NCI-H1436 treated with DMSO at 0.1 percent for 48 hours (cell line): ENCODE results near the gene MFNG.
"Not testable (repeated sequence)": the region's sequence is repeated elsewhere in the genome, so short reads cannot be mapped to it uniquely, and the experiment has no call there.

ENCODE experiments used
- DNase-seq: peaks from one replicate; lab custom pipeline; 2025; lab: John Stamatoyannopoulos, UW

Gene MFNG, protein sequence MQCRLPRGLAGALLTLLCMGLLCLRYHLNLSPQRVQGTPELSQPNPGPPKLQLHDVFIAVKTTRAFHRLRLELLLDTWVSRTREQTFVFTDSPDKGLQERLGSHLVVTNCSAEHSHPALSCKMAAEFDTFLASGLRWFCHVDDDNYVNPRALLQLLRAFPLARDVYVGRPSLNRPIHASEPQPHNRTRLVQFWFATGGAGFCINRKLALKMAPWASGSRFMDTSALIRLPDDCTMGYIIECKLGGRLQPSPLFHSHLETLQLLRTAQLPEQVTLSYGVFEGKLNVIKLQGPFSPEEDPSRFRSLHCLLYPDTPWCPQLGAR

DNA sequence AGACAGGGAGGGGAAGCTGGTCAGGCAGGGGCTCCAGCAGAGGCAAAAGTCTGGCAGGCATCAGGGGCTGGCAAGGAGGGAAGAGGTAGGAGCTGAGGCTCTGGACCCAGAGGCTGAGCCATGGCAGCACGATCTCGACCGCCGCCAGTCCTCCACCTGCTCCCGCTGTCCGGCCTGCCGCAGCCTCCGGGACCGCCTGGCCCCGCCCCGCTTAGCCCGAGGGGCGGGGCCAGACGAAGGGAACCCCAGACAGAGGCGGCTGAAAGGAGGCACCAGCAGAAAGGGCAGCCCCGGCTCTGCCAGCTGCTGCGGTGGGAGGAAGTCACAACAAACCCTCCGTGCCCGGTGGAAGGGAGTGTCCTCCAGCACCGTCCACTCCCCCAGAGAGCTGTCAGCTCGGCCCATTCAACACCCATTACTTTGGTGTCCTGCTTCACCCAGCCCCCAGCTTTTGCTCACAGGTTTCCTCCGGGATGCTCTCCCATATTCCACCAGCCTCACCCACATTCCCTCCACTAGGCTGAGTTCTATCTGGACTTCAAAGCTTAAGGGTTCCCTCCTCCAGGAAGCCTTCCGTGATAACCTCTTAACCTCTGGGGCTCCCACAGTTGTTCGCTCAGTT is at the start of gene MFNG:
Gene MFNG (minus strand): TSS at position 161 of the 622 bp plus-strand sequence. CDS start 207 bp downstream, outside the sequence.
- DNase-seq: no peak

DNA sequence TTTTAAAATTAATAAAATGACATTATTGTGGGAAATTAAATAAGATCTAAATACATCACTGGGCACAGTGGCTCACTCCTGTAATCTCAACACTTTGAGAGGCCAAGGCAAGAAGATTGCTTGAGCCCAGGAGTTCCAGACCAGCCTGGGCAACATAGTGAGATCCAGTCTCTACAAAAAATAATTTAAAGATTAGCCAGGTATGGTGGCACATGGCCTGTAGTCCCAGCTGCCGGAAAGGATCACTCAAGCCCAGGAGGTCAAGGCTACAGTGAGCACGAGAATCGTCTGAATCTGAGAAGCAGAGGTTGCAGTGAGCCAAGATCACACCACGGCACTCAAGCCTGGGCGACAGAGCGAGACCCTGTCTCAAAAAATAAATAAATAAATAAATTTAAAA is 49.0 kb upstream of the MFNG start:
- no peak for DNase-seq

DNA sequence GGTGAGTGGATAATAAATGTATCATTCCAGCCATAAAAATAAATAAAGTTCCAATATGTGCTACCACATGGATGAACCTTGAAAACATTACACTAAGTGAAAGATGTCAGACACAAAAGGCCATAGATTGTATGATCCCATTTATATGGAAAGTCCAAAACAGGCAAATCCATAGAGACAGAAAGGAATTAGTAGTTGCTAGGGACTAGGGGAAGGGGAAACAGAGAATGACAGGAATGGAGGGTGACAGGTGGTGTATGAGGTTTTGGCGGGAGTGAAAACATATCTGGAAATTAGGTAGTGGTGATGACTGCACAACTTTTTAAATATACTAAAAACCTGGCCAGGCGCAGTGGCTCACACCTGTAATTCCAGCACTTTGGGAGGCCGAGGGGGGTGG is 48.3 kb upstream of the MFNG start:
- DNase-seq: no peak

DNA sequence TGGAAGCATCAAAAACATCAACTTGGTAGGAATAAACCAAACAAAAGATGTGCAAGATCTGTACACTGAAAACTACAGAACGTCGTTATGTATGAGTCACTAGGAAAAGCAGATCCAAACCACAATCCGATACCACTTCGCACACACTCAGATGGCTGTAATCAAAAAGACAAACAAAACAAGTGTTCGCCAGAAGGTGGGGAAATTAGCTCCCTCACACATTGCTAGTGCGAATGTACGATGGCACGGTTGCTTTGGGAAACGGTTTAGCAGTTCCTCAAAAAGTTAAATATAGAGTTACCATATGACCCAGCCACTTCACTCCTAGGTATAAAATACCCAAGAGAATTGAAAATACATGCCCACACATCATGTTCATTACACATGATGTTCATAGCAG is 47.8 kb upstream of the MFNG start:
- no peak for DNase-seq

DNA sequence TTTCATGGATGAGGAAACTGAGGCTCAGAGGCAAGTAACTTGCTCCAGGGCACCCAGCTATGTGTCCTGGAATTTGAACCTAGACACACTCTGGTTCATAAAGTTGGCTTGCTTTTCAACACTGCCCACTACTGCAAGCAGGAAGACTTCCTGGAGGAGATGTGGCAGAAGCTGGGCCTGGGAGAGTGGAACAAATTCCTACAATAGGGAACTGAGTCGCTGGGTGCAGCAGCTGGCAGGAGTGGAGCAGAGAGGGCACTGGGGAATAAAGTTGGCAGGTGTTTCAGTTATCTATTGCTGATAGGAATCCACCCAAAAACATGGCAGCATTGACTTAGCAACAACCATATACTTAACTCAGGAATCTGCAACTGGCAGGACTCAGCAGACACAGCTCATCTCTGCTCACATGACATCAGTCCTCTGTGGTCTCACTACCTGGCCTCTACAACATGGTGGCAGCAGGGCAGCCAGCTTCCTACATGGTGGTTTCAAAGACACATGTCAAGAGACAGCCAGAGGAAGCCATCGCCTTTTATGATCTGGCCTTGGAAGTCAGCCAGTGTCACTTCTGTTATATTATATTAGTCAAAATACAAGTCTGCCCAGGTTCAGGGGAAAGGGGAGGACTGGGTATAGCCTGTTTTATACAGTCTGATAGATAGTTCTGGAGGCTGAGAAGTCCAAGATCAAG is 43.6 kb upstream of the MFNG start:
- no peak for DNase-seq

DNA sequence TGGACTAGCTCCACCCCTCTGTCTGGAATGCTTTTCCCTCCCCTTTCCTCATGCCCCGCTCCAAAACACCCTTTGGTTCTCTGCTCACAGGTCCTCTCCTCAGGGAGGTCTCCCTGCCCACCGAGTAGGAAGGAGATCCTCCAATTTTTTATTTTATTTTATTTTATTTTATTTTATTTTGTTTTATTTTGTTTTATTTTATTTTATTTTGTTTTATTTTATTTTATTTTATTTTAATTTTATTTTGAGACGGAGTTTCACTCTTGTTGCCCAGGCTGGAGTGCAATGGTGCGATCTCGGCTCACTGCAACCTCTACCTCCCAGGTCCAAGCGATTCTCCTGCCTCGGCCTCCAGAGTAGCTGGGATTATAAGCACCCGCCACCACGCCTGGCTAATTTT is 41.8 kb upstream of the MFNG start:
- not testable (repeated sequence) for DNase-seq

DNA sequence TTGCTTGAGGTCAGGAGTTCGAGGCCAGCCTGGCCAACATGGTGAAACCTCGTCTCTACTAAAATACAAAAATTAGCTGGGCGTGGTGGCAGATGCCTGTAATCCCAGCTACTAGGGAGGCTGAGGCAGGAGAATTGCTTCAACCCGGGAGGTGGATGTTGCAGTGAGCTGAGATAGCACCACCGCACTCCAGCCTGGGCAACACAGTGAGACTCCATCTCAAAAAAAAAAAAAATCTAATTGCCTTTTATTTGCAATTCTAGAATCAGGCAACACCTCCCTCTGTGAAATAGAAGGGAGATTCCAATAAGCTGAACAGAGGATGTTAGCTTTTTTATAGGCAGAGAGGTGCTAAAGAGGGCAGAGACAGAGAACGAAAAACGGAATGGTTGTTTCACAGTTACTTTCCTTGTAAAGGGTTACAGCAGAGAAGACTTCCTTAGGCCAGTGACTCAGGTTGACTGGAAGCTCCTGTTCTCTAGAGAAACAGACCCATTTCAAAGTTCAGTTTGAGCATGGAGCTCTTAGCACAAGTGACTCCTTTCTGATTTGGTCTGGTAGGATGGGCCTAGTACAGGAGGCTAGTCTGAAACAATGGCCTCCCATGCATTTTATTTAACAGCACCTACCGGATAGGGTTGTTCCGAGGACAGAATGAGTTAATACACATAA is 41.0 kb upstream of the MFNG start:
- DNase-seq: not testable (repeated sequence)

DNA sequence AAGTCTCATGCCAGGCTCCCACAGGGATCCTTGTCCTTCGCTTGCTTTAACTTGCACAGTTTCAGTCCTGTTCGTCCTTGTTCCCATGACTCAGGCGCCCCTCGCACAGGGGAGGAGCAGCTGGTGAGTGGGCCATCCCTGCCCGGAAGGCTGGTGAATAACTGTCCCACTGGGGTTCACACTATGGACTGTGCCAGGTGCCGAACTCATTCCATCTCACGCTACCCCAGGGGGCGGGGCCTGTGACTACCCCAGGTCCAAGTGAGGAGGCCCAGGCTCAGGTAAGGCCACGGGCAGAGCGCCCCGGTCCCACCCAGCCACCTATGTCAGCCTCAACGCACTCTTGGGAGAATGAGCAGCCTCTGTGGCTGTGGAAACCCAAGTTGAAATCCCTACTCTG is 40.2 kb upstream of the MFNG start:
- no peak for DNase-seq

DNA sequence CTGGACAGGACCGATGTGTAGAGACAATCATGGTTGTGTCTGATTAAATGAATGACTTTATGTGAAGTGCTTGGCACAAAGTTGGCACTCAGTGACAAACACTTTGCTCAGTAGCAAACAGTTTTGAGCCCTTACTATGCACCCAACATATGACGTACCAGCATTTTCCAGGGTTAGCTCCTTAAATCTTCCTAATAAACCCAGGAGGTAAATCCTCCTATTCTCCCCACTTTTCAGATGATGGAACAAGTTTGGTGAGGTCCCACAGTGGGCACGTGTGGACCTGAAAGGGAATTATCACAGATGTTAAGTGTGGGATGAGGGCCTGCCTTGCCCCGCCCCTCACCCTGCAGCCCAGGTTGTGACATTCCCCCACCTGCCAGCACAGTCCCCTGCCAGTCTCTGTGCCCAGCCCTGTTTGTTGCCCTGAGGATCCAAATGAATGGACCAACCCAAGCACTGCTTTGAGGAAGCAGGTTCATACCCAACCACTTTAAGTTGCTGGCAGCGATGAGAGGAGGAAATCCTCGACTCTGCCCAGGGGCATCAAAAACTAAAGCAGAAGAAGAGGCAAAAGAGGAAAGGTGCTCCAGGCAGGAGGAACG is 39.7 kb upstream of the MFNG start:
- DNase-seq: no peak

DNA sequence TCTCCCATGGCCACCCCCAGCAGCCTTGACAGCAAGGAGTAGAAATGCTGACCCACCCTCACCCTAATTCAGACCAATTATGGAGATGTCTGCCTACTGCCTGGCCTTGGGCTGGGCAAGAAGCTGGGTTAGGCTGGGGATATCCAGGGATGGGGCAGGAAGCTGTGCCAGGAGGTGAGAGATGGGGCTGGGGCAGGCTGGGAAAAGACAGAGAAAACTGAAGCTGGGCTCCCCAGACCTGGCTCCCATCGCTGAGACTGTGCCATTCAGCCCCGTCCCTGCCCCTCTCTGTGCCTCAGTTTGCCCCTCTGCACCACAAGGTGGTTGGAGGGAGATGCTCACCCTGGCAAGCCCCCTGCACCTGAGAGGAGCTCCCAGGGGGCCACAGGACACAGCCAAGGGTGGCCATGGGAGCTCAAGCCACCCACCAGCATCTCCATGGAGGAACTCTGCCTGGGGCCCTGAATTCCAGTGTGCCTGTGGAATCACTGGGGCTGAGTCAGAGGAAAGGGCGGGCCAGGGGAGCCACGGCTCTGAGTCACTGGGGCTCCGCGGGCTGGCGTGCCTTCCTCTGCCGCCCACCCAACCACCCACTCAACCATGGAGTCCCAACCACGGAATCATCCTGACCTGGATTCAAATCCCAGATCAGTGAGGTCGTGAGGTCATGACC is 39.0 kb upstream of the MFNG start:
- no peak for DNase-seq

DNA sequence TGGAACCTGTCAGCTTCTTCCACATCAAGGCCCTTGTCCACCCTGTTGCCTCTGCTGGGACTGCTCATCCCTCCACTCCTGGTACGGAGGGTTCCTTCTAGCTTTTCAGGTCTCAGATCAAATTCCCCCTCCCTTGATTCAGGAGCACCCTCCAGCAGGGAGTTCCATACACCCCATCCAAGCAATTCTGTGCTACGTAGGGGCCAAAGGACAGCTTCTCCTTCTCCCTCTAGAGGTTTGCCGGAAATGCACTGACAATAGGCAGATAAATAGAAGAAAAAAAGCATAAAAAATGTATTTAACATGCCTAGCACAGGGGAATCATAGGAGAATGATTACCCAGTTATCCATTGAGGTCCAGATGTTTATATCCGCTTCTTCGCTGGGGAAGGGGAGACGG is 36.3 kb upstream of the MFNG start:
- DNase-seq: no peak

DNA sequence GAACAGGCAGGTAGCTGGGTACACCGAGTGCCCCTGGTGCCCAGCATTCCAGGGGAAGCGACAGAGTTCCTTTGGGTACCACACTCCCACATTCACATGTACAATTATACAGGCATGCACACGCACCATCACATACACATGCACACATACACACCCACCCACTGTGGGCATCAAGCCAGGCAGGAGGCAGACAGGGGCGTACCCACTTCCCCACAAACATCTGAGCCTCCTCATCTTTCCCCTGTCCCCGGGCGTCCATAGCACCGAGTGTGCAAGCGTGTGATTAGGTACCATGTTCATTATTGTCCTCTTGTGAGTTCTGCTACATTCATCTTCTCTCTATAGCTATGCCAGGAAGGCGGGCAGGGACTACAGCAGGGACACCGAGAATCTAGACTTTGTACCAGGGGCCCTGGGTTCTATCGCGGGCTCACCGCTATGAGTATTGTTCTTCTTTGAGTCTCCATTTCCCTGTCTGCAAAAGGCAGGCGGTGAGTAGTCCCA is 35.1 kb upstream of the MFNG start:
- DNase-seq: no peak

DNA sequence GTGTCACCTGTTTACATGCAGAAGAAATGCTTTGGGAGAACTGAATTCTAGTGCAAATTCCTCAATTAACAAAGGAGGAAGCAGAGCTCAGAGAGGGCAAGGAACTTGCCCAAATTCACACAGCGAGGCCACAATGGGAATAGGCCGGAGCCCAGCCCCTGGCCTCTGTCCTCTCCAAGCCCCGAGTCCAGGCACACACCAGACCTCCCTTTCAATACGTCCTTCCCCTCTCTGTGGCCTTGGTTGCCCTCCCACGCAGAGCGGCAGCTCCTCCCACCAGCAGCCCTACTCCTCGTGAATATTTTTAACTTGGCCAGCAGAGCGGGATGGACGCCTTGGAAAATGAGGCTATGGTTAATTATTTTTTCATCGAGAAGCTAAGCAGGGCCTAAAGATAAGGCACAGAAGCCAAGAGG is 34.6 kb upstream of the MFNG start:
- DNase-seq: no peak

DNA sequence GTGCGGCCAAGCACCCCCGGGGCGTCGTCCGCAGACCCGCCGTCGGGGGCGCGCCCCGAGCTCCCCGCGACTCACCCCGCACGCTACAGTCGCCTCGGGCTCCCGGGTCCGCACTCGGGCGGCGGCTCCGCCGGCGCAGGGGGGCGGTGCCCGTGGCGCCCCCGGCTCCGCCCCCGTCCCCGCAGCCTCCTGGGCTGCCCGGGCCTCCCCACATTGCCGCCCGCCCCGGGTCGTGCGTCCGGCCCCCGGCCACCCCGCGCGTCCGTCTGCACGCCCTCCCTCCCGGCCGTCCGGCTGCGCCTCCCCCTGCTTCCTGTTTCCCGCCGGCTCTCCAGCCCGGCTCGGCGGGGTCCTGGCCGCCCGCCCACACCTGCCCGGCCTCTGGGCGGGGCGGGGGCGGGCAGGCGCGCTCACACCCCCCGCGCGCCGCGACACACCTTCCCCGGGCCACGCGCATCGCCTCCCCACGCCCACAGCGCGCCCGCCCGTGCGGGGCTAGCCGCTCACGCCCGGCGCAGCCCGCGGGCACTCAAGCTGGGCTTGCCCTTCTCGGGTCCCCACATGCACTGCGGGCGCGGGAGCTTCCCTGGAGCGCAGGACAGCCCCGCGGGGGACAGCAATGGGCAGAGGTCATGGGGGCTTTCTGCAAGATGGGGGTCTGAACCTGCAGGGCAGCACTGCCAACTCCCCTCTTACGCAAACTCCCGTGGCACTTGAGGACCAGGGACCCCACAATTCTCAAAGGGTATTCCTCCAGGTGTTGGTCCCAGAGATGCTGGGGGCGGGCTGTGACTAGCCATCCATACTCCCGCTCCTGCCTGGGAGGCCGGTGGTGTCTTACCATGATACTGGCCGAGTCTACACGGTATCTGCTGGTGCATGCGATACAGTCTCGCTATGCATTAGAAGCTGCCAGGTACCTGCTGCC is 33.3 kb upstream of the MFNG start, which contains the start of gene CARD10:
Gene CARD10 (minus strand): TSS at position 148 of the 928 bp plus-strand sequence. CDS start 215 bp downstream, outside the sequence.
- DNase-seq: no peak

DNA sequence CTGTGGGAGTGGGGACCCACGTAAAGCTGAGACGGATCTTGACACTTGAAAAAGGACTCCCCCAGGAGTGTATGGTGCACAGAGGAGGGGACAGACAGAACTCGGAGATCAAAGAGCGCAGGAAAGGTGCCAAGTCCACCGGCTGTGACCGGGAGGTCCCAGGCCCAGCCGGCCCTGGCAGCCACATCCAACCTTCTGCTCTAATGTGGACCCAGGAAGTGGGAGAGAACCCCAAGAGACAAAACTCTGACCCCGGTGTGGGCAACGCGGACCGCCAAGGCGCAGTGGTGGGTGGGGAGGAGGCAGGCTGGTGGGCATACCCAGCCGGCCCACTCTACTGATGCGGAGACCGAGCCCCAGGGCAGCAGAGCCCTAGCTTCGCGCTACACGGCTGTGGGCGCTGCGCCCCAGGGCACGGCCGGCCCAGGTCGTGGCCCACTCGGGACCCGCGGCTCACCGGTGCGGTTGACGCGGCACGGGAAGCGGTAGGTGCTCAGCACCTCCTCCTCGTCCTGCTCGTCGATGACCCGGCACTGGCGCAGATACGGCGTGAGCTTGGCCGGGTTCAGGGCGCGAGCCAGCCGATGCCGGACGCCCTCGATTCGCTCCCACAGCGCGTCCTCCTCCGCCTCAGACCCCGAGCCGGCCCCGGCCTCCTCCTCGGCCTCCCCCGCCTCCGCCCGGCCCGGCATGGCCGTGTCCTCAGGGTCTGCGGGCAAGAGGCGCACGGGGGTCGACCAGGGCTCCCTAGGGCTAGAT is 32.5 kb upstream of the MFNG start:
- DNase-seq: no peak

DNA sequence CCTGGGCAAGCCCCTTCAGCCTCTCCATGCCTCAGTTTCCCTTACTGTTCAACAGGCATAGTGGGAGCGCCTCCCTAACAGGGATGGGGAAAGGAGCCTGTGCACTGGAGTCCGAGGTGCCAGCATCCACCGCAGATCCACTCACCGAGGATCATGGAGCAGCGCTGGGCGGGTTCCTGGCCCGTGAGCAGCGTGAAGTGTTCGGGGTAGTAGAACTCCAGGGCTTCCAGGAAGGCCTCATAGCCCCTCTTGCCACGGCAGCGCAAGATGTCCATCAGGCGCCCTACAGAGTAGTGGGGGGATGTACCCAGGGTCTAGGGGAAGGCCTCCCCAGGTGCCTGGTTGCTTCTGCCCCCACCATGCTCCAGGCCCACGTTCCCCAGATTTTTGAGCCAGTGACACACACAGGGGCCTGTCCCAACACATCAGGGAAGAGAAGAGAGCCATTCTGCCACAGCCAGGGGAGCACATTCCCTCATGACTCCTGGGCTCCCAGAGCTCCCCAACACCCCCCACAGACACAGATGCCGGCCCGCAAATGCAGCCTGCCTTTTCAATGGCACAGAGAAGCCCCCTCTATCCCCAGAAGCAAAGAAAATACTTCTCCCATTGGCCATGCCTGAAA is 31.8 kb upstream of the MFNG start:
- DNase-seq: no peak

DNA sequence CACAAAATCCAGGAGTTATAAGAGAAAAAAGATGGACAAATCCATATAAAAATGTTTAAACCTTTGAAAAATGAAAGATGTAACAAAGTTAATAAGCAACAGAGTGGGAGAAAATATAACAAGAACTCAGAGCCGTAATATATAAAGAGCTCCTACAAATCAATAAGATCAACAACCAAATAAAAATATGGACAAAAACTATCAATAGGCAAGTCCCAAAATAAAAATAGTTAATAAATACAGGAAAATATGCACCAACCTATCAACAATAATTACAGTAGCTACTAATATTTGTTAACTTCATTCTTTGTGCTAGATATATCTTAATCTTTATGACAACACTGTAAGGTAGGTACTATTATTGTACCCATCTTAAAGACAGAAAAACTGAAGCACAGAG is 30.3 kb upstream of the MFNG start:
- DNase-seq: no peak

DNA sequence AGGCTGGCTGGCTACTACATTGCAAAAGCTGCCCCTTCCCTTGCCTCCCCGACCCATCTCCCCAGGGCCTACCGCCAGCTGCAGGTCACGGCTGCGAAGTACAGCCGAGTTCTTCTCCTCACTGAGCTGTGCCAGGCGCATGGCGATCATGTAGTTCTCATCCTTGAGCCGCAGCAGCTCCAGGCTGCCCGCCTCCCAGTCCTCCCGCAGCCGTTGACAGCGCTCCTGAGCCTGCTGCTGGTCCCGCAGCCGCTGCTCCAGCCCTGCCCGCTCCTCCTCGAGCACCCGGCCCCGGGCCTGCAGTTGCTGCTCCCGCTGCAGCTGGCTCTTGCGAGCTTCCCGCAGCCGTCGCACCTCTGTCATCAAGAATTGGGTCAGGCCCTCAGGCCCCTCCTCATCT is 29.7 kb upstream of the MFNG start:
- DNase-seq: no peak

DNA sequence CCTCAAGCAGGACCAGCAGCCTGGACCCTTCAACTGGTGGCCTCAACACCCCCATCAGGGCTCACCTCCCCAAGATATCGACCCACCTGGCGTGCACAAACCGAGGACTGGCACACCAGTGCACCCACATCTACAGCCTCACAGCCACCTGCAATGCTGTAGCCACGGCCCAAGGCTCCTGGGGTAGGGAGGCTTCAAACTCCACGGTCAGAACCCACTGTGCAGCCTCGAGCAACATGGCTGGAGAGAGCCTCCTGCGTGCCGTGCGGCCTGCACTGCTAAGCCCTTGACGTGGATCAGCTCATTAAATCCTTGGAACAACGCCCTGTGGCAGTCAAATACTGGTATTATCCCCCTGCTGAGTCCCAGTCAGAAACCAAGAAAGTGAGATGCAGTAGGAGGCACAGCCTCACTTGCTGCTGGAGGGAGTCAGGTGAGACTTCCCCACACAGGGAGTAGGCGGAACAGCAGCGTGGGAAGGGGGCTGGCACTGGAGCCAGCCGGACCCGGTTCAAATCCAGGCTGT is 28.4 kb upstream of the MFNG start:
- no peak for DNase-seq
